Vagina (tissue), 2 donors: ENCODE measurements around the gene CLP1.

Source experiments
- POLR2A ChIP-seq, 2 donors: fragments of 450-650 bp; IDR thresholded peaks; one replicate each; pipeline ENCODE4 v1.6.1; 2017; ENCODE audit warnings: antibody characterized with exemption in 2 of 2, mild to moderate bottlenecking in 2 of 2, moderate library complexity in 2 of 2
- POLR2AphosphoS5 ChIP-seq, 2 donors: sonication (generic); formaldehyde crosslinking; IDR thresholded peaks; one replicate each; pipeline ENCODE4 v1.9.0; 2017; ENCODE audit warnings: antibody characterized with exemption in 2 of 2, mild to moderate bottlenecking in 2 of 2, low read depth in 1 of 2; ENCODE audit not compliant: insufficient read depth in 1 of 2
- TF ChIP-seq, protein P1 (sequence below), 3 experiments: fragments of 450-650 bp in 2 of 3; fragments of 200-600 bp in 1 of 3; sonication (generic) in 1 of 3; IDR thresholded peaks; one replicate each; pipeline ENCODE4 v1.5.1; 2017 to 2019; ENCODE audit warnings: antibody characterized with exemption in 3 of 3, mild to moderate bottlenecking in 2 of 3, moderate library complexity in 2 of 3

DNA sequence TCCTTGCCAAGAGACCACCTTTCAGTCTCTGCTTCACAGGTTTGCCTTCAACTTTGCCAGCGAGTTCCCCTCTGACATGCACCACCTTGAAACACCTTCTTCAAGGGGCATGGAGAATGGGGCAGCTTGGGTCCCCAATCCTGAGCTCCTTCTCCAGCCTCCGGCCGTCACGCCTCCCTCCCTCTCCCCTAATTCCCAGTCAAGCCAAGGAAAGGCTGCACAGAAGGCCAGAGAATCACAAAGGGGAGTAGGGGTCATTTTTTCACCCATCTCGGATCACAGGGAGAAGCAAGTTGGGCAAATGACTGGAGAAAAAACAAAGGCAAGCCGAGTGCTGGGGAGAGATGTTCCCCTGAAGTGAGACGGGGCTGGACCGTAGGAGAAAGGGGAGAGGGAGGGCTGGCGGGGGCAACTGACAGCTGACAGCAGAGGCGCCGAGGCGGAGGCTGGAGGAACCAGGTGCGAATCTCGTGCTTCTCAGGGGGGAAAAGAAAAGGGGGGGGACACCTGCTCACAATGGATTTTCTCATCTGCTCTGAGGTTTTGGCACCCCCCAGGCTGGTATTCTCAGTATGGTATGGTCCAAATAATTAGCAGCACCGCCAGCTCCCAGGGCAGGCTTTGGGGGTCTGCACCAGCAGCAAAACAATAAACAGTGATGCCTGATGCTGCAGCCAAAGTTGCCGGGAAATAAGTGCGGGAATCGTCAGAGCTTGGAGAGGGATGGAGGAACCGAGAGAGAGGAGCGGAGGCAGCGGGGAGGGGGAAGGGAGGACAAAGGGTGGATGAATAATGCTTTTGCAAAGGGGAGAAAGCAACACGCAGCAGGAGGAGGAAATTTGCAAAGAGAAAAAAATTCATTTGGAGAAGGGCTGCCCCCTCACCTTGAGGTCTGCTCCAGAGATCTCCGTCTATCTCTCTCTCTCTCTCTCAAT, 8.5 kb upstream of the CLP1 start:
- TF ChIP-seq POLR2A (IDR thresholded peaks at IDR 0.05) (no peak), POLR2AphosphoS5 (IDR thresholded peaks at IDR 0.05; ENCODE audit: insufficient read depth in 1 of 2, low read depth in 1 of 2) (peak in 1 of 2 donors; percentile 9)
- TF ChIP-seq, protein P1, sequence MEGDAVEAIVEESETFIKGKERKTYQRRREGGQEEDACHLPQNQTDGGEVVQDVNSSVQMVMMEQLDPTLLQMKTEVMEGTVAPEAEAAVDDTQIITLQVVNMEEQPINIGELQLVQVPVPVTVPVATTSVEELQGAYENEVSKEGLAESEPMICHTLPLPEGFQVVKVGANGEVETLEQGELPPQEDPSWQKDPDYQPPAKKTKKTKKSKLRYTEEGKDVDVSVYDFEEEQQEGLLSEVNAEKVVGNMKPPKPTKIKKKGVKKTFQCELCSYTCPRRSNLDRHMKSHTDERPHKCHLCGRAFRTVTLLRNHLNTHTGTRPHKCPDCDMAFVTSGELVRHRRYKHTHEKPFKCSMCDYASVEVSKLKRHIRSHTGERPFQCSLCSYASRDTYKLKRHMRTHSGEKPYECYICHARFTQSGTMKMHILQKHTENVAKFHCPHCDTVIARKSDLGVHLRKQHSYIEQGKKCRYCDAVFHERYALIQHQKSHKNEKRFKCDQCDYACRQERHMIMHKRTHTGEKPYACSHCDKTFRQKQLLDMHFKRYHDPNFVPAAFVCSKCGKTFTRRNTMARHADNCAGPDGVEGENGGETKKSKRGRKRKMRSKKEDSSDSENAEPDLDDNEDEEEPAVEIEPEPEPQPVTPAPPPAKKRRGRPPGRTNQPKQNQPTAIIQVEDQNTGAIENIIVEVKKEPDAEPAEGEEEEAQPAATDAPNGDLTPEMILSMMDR (IDR thresholded peaks at IDR 0.05): no peak
